GM12801 (cell line): Measurements from ENCODE around the gene SLC9A3.

Experiments
- TF ChIP-seq, protein P1 (sequence below): IDR thresholded peaks from one replicate; pipeline ENCODE4 v1.5.1; 2011; ENCODE audit warnings: control low read depth; ENCODE audit not compliant: insufficient read length; ENCODE audit errors: extremely low read depth

SLC9A3 gene

DNA sequence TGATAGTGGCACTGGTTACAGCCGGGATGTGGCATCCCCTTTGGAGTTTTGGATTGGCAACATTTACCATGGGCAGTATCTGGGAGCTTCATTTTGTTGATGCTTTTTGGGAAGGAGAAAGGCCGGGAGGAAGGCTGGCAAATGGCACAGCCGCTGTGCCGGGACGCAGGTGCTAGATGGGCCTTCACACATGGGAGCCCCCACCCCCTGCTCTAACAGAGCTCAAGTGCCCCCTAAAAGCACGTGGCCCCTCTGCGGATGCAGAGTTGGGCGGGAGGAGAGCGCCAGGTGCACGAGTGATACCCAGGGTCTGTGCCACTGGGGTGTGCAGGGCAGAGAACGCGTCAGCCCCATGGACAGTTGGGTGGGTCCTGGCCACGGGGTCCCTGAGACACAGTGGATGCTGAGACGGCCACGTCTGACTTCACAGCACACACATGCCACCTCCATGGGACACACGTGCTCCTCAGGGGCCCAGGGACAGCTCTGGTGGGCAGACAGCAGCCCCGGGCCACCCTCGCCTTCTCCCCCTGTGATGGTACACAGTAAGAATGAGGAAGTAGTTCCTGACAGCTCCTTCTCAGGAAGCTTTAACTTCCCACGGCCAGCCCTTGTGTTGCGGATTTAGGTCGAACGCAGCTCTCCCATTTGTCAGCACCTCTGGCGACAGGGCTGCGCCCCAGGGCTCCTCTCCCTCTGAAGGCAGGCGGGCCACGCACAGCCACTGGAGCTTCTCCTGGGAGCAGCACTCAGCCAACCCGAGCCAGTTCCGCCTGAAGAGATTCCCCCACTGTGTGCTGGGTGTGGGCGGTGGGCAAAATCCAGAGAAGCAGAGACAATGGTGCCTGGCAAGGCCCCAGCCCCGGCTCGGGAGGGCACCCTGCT is 10.8 kb downstream of the SLC9A3 start:
- TF ChIP-seq, protein P1, sequence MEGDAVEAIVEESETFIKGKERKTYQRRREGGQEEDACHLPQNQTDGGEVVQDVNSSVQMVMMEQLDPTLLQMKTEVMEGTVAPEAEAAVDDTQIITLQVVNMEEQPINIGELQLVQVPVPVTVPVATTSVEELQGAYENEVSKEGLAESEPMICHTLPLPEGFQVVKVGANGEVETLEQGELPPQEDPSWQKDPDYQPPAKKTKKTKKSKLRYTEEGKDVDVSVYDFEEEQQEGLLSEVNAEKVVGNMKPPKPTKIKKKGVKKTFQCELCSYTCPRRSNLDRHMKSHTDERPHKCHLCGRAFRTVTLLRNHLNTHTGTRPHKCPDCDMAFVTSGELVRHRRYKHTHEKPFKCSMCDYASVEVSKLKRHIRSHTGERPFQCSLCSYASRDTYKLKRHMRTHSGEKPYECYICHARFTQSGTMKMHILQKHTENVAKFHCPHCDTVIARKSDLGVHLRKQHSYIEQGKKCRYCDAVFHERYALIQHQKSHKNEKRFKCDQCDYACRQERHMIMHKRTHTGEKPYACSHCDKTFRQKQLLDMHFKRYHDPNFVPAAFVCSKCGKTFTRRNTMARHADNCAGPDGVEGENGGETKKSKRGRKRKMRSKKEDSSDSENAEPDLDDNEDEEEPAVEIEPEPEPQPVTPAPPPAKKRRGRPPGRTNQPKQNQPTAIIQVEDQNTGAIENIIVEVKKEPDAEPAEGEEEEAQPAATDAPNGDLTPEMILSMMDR, result no peak

DNA sequence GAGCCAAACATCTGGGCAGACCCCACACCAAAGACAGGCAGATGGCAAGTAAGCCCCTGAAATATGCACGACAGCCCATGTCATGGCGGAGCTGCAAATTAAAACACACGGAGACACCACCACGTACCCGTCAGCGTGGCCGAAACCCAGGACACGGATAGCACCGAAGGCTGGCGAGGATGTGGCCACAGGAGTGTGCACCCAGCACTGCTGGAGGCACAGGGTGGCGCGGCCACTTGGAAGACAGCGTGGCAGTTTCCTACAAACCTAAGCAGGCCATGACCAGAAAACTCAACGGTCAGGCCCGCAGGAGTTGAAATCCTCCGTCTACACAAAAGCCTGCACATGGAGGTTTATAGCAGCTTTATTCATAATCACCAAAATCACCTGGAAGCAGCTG is 12.8 kb downstream of the SLC9A3 start:
- TF ChIP-seq, protein P1, result no peak

DNA sequence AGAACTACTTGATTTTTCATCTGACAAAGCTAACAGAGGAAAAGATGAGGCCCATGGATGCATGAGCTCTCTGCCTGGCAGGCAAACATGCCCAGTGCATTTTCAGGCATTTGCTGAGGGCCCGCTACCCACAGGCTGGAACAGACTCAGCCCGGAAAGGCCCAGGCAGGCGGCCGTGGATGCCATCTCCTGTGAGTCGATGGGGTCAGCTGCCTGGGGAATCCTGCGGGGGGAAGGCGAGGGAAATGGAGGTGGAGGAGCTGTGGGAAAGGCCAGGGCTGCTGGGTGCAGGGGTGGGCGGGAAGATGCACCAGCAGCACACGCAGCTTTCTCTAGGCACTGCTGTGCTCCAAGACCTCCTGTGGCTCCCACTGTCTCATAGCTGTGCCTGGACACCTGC is 13.7 kb downstream of the SLC9A3 start:
- TF ChIP-seq, protein P1, result no peak

DNA sequence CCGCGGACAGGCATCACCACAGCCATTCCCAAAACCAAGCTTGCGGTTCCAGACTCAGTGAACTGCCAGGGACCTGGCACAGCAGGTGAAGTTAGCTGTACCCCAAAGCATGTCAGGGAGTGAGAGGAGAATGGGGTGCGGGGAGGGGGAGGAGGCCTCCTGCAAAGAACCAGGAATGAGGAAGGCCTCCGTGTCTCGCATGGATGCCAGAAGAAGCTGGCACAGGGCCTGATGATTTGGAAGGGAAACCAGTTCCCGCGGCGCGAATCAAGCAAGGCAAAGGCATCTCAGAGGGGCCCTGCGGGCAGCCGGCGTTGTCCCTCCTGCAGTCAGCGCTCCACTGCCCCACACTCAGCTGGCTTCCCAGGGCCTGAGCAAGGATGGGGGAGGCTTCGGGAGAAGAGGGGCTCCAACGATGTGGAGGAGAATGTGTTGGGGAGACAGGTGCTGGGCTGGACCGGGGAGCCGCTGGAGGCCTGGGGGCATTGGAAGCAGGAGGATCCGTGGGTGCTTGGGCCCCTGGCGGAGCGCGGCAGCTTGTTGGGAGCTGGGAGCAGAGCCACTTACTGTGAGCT is 14.6 kb downstream of the SLC9A3 start:
- TF ChIP-seq, protein P1, result no peak

DNA sequence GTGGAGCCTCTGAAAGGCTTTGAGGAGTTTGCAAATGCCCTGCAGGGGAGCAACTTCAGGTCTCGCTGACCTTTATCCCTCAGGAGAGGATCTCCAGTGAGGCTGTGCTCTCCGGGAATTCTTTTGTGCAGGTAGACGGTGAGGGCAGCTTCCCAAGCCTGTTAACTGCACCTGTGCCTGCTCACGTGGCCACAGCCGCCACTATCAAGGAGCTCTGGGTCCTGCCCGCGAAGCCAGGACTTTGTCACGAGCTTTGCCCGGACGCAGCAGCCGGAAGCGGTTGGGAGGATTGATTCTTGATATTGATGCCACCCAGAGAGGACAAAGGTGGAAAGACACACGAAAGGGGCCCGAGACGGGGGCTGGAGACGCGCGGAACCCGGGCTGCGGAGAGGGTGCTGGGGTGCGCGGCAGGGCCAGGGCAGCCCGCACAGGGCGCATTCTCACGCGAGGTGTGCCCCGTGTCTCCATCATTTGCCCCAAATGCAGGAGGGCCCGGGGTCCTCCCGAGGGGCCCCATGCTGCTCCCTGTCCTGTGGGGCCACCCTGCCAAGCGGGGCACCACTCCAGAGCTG is 18.2 kb downstream of the SLC9A3 start:
- TF ChIP-seq, protein P1, result no peak

DNA sequence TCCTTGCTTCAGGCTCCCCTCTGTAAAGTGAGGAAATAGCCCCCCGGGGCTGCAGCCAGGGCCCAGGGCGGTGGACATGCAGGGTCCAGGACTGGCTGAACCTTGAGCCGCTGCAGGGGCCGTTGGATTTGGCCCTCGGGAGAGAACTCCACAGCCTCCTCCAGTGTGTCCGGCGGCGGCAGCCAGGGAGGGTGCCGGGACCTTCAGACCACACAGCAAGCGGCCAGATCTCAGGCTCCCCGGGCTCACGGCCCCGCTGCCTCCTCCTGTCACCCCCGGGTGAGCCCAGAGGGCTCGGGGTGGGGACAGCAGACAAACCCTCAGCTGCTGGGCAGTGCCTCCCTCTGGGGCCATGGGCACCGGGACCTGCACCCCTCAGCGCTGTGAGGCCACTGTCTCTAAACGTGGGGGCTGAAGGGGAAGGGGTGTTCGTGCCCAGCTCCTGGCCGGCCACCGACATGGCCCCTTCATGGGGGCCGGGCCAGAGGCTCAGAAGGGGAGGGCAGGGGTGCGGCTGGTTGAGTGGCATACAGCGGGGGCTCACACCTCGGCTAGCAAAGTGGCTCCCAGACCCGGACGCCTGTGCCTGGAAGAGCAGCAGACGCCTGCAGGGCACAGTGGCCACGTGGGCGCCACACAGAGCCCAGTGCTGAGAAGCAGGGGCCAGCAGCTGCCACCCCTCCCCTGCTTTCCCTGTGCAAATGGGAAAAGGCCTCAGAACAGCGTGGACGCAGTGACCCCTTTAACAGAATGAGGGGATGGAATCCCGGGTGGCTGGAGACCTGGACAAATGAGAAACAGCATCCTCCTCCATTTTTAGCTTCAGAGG is 19.7 kb downstream of the SLC9A3 start:
- TF ChIP-seq, protein P1, result no peak

DNA sequence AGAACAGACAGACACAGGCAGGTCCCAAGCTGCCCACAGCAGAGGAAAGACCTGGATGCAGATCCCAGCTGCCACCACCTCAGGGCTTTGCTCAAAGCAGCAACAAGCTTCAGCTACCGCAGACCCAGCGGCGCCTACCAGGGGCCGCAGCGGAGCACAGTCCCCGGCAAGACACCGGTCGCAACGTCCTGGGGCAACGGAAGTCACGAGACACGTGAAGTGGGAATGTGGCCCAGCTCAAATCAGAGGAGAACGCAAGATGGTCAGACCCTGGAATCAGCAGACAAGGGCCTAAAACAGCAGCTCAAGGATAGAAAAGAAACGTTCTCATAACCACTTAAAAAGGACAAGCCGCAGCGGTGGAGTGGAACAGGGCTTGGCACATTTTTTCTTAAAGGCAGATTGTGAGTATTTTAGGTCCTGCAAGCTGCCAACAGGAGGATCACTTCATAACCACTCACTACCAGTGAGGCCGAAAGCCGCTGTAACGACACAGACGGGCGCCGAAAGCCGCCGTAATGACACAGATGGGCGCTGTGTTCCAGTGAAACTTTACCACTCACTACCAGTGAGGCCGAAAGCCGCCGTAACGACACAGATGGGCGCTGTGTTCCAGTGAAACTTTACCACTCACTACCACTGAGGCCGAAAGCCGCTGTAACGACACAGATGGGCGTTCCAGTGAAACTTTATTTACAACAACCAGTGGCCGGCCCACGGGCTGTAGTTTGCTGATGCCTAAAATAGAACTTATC is 21.7 kb downstream of the SLC9A3 start:
- TF ChIP-seq, protein P1, result no peak
